IPS-18c (cell line): ENCODE measurements around the gene NEUROD2.

ENCODE experiments used
- H3K4me3 ChIP-seq: 2 replicates; pipeline ENCODE4 v1.7.0; 2013; ENCODE audit warnings: low read depth, mild to moderate bottlenecking, low read length, moderate library complexity; ENCODE audit not compliant: insufficient read depth
- H3K9me3 ChIP-seq: one replicate; pipeline ENCODE4 v1.6.1; 2013; ENCODE audit warnings: mild to moderate bottlenecking, low read length, moderate library complexity; ENCODE audit not compliant: control insufficient read depth, insufficient read depth

NEUROD2 gene

DNA sequence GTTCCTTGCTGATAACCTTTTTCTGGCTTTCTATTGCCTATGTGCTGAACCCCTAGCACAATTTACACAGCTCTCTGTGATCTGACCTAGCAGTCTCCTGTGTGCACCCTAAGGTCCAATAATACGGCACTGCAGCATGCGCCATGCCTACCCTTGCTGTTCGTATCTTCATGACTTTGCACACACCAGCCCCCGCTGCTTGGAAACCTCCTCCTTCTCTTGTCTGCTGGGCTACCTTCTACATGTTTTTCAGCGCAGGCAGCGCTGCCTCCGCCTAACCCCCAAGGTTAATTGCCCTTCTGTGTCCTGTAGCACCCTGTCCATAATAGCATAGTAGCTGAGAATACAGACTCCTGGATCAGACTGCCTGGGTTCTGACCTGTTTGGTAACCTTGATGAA, 30.6 kb upstream of the NEUROD2 start:
- Histone ChIP-seq H3K4me3 (no peak overlapping the region; the same call in 1 of the 2 replicates), H3K9me3 (no peaks in the 10 kb centered on the region)

DNA sequence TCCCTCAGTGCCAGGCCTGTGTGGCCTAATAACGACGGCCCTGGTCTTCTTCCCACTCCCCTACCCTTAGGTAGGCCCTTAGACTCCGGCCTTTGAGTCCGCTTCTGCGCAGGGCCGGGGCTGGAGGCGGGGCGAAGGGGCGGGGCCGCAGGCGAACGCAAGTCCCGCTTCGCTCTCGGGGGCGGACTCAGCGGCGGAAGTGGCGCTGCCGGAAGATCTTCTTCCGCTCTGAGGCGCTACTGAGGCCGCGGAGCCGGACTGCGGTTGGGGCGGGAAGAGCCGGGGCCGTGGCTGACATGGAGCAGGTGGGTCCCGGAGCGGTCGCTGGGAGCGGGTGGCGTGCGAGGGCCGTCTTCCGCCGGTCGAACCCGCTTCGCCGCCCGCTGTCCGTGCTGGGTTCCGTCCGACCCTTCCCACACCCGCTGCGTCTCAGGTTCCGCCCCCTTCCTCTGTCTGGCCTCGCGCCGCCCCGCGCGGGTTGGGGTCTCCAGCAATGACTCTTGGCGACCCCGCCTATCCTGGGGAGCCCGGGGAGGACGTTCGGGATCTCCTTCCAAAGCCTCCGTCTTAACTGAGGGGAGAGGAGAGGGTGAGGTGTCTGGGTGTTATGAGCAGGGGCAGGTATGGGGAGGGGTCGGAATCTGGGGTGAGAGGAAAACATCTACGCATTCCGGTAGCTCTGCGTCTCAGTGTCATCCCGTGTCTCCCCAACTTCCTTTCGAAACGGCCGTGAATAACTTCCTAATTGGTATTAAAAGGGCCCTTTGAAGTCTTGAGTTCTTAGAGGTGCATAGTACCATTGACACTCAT, 29.4 kb upstream of the NEUROD2 start, which contains the start of gene STARD3:
Gene STARD3 (plus strand): TSS at position 218 of the 810 bp plus-strand sequence. CDS start 16,388 bp downstream, outside the sequence.
- Histone ChIP-seq H3K4me3 (peak within 1 kb of the TSS; percentile 94), H3K9me3 (no peaks in the 10 kb centered on the region)

GRCh38 chr17:39636587-39636926, 28.8 kb upstream of the NEUROD2 start:
- Histone ChIP-seq H3K9me3 (no peaks in the 10 kb centered on the region), H3K4me3 (peak overlapping the region; percentile 94; the same call in 1 of the 2 replicates)

DNA sequence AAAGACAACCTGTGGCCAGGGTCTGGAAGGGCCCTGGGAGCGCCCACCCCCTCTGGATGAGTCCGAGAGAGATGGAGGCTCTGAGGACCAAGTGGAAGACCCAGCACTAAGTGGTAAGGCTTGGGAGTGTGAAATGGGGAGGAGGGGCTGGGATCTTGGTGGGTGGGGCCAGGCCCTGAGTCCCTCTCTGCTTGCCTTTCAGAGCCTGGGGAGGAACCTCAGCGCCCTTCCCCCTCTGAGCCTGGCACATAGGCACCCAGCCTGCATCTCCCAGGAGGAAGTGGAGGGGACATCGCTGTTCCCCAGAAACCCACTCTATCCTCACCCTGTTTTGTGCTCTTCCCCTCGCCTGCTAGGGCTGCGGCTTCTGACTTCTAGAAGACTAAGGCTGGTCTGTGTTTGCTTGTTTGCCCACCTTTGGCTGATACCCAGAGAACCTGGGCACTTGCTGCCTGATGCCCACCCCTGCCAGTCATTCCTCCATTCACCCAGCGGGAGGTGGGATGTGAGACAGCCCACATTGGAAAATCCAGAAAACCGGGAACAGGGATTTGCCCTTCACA, 28.0 kb upstream of the NEUROD2 start:
- H3K9me3 ChIP-seq, result no peaks in the 10 kb centered on the region
- H3K4me3 ChIP-seq, result no peak overlapping the region

GRCh38 chr17:39634384-39634871, 26.7 kb upstream of the NEUROD2 start:
- no peak overlapping the region for H3K4me3 ChIP-seq
- H3K9me3 ChIP-seq, result no peaks in the 10 kb centered on the region

DNA sequence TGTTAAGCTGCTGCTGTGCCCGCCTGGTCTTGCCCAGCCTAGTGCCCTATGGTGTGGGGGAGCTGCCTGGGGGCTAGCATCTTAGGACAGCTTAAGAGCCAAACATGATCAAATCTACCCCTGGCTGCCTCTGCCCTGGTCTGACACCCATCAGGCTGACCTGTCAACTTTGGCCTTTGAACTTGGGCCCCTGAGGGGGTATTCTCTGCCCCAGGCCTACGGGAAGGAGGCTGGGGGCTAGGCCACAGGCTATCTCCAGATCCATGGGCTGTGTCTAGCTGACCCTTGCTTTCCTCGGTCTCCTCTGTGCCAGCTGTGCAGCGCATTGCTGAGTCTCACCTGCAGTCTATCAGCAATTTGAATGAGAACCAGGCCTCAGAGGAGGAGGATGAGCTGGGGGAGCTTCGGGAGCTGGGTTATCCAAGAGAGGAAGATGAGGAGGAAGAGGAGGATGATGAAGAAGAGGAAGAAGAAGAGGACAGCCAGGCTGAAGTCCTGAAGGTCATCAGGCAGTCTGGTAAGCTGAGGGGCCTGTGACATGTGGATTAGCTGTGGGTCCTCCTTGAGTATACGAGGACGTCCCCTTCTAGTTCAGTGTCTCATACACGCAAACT, 26.0 kb upstream of the NEUROD2 start:
- Histone ChIP-seq H3K4me3 (no peak overlapping the region), H3K9me3 (no peaks in the 10 kb centered on the region)

- Histone ChIP-seq H3K9me3 (no peaks in the 10 kb centered on the region), H3K4me3 (no peak overlapping the region)
These were observed 24.6 kb upstream of the NEUROD2 start for GRCh38 chr17:39632153-39632941.

- Histone ChIP-seq H3K9me3 (no peaks in the 10 kb centered on the region), H3K4me3 (no peak overlapping the region)
These were observed 23.7 kb upstream of the NEUROD2 start for GRCh38 chr17:39631403-39631802.

DNA sequence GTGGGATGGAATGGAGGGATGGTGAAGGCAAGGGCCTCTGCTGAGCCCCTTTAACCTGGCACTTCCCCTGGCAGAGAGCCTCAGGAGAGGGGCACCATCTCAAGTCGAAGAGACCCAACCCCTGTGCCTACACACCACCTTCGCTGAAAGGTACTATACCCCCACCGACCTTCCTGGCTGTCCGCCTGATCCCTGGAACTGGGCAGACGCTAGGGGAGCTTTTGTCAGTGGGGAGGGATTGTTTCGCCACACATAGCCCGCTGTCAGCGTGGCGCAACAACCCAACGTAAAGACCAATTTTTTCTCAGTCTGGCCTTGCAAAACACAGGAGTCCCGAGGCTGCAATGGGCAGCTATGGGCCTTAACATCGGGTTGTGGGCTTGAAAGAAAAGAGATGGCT, 22.2 kb upstream of the NEUROD2 start:
- Histone ChIP-seq H3K4me3 (no peak overlapping the region), H3K9me3 (no peaks in the 10 kb centered on the region)

- no peaks in the 10 kb centered on the region for H3K9me3 ChIP-seq
These were observed 21.8 kb upstream of the NEUROD2 start for GRCh38 chr17:39629494-39629880.

GRCh38 chr17:39628655-39629493, 21.2 kb upstream of the NEUROD2 start:
- H3K4me3 ChIP-seq, result no peak overlapping the region; the same call in 1 of the 2 replicates
- H3K9me3 ChIP-seq, result no peaks in the 10 kb centered on the region

More at GRCh38 chr17:39629494-39629880, 21.8 kb upstream of the NEUROD2 start:
- H3K4me3 ChIP-seq, result no peak overlapping the region

GRCh38 chr17:39627712-39628516, 20.2 kb upstream of the NEUROD2 start:
- Histone ChIP-seq H3K9me3 (no peaks in the 10 kb centered on the region), H3K4me3 (peak overlapping the region; percentile 71)

GRCh38 chr17:39627047-39627711, 19.5 kb upstream of the NEUROD2 start:
- Histone ChIP-seq H3K9me3 (no peaks in the 10 kb centered on the region), H3K4me3 (peak overlapping the region; percentile 71)

DNA sequence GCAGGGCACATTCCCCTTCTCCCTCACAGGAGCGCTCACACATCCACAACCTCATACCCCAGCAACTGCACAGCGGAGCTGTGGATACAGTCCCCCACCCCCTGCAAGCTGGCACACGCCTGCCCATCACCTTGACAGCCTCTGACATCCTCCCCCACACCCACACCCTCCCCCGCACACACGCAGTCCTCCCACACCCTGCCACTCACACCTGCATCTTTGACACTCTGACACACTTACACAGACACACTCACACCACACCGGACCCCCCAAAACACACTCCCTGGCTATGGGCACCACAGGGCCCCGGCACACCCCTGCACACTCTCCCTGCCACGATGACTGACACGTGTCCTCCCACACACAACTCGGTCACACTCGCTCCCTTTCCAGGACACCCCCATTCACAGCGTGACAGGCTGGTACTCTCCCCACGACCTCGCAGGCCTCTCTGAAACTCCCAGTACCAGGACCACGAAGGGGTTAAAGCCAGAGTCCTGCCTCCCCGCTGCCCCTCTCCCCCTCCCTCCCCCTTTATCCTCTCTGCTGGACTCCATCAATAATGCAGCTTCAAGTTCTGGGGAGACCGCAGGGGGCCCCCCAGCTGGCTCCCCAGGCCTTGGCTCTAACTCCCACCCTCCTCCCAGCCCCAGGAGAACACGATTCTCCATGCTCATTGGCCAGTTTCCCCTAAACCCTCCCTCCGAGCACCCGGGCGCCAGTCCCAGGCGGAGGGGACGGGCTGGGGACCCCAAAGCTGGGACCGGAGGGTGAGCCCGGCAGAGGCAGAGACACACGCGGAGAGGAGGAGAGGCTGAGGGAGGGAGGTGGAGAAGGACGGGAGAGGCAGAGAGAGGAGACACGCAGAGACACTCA, 18.7 kb upstream of the NEUROD2 start, which contains the start of gene PPP1R1B:
Gene PPP1R1B (plus strand): TSS at position 782 of the 876 bp plus-strand sequence. CDS start 441 bp downstream, outside the sequence.
- peak within 1 kb of the TSS; percentile 71 for H3K4me3 ChIP-seq
- H3K9me3 ChIP-seq, result no peaks in the 10 kb centered on the region
